ENCODE measurements around the gene ZSWIM7.

The ZSWIM7 gene

GRCh38 chr17:15999141-15999973, at the start of gene ZSWIM7, which contains the start of gene TTC19:
ZSWIM7 (minus strand) TSS chr17:15999704; CDS start chr17:15999594, 110 bp downstream.
TTC19 (plus strand) TSS chr17:15999824; CDS start chr17:15999849, 25 bp downstream.
- DNase-seq (ENCODE audit: low spot score): peak; percentile 96

GRCh38 chr17:16048811-16049449, 49.4 kb upstream of the ZSWIM7 start:
- no peak for DNase-seq (ENCODE audit: low spot score)

GRCh38 chr17:16046966-16047365, 47.5 kb upstream of the ZSWIM7 start:
- no peak for DNase-seq (ENCODE audit: low spot score)

GRCh38 chr17:16044487-16044886, 45.0 kb upstream of the ZSWIM7 start:
- DNase-seq (ENCODE audit: low spot score): no peak

GRCh38 chr17:16040710-16041251, 41.3 kb upstream of the ZSWIM7 start:
- no peak for DNase-seq (ENCODE audit: low spot score)

GRCh38 chr17:16037636-16038035, 38.1 kb upstream of the ZSWIM7 start:
- DNase-seq (ENCODE audit: low spot score): no peak

GRCh38 chr17:16036261-16036660, 36.8 kb upstream of the ZSWIM7 start:
- no peak for DNase-seq (ENCODE audit: low spot score)

- no peak for DNase-seq (ENCODE audit: low spot score)
Observed at GRCh38 chr17:16033729-16034349, 34.3 kb upstream of the ZSWIM7 start.

- peak; percentile 82 for DNase-seq (ENCODE audit: low spot score)
Observed at GRCh38 chr17:16027708-16028584, 28.4 kb upstream of the ZSWIM7 start.

GRCh38 chr17:16026895-16027294, 27.4 kb upstream of the ZSWIM7 start:
- DNase-seq (ENCODE audit: low spot score): no peak

- DNase-seq (ENCODE audit: low spot score): no peak
Observed at GRCh38 chr17:16025202-16025601, 25.7 kb upstream of the ZSWIM7 start.

- DNase-seq (ENCODE audit: low spot score): no peak
Observed at GRCh38 chr17:16023881-16024280, 24.4 kb upstream of the ZSWIM7 start.

GRCh38 chr17:16019347-16019746, 19.8 kb upstream of the ZSWIM7 start:
- DNase-seq (ENCODE audit: low spot score): no peak

GRCh38 chr17:16013943-16014407, 14.5 kb upstream of the ZSWIM7 start:
- peak; percentile 58 for DNase-seq (ENCODE audit: low spot score)

GRCh38 chr17:16007439-16007838, 7.9 kb upstream of the ZSWIM7 start:
- no peak for DNase-seq (ENCODE audit: low spot score)

GRCh38 chr17:16005636-16006035, 6.1 kb upstream of the ZSWIM7 start:
- no peak for DNase-seq (ENCODE audit: low spot score)

GRCh38 chr17:16003841-16004240, 4.3 kb upstream of the ZSWIM7 start:
- no peak for DNase-seq (ENCODE audit: low spot score)

GRCh38 chr17:16002708-16003260, 3.3 kb upstream of the ZSWIM7 start:
- no peak for DNase-seq (ENCODE audit: low spot score)

- no peak for DNase-seq (ENCODE audit: low spot score)
Observed at GRCh38 chr17:16001226-16001897, 1.9 kb upstream of the ZSWIM7 start.

- peak; percentile 38 for DNase-seq (ENCODE audit: low spot score)
Observed at GRCh38 chr17:15999974-16000827, 697 bp upstream of the ZSWIM7 start.
